ENCODE measurements around the gene DDX24. TPM values are rescaled to one million over a fixed set of nuclear protein-coding genes. Genes with fewer than 3 reads are reported as not detected.

The DDX24 gene
- total RNA-seq, 2 experiments from 2014 or later, result 210 to 216 TPM

DNA sequence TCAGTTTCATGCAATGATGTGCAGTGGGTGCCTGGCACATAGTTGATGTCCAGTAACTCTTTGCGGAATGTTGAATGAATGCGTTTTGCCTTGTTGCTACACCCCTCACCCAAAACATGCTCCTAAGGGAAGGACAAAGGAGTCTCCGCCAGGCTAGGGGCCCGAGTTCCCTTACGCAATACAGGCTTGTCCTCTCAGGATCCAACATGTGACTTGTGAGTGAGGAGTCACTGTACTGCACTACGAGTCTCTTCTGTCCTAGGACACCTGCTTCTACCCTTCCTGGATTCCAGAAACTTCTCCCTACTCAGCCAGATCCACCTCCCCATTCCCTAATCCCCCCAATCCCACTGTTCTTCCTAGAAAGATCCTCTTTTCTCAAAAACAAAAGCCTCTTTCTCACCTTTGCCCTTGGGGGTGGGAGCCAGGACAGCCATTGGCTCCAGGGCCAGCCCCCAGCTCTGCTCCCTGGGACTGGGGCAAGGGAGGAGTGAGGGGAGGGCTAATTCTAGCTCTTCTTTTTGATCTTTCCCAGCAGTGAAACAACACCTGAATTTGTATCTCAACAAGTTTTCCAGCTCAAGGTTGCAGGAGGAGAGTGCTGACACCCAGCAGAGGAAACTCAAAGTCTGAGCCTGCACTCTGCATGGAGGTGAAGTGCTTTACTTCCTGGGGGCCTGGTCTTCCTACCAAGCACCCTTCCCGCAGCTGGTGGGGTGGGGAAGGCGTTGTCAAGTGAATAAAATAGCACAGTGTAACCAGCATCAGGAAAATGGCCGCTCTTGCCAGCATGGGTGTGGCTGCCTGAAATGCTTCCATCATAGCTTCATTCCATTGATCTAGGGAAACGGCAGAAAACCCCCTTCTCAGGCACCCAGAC, 58.2 kb downstream of the DDX24 start:
- H3K36me3 Mint-ChIP-seq (ENCODE audit: low read depth), result no peaks in the 10 kb centered on the region
- ChIA-PET POLR2A (interaction anchor here (0.8 to 3.3 kb wide), 10 partner anchors 11 to 83 kb away, joined by 3 to 14 read pairs (median 4); partner anchors contain the start of genes DDX24 and IFI27L1), CTCF (interaction anchor here (0.6 to 5.9 kb wide), 9 partner anchors 11 to 158 kb away, joined by 3 to 46 read pairs (median 5); no protein-coding TSS in a partner anchor)
- no peak overlapping the region for H3K4me3 Mint-ChIP-seq
- peaks cover 65% of the 10 kb centered on the region for H3K4me1 Mint-ChIP-seq
- DNase-seq, result no peak
- H3K27me3 Mint-ChIP-seq, result no peaks in the 10 kb centered on the region
- peak overlapping the region; percentile 78 for H3K27ac Mint-ChIP-seq
- no peaks in the 10 kb centered on the region for H3K9me3 Mint-ChIP-seq

DNA sequence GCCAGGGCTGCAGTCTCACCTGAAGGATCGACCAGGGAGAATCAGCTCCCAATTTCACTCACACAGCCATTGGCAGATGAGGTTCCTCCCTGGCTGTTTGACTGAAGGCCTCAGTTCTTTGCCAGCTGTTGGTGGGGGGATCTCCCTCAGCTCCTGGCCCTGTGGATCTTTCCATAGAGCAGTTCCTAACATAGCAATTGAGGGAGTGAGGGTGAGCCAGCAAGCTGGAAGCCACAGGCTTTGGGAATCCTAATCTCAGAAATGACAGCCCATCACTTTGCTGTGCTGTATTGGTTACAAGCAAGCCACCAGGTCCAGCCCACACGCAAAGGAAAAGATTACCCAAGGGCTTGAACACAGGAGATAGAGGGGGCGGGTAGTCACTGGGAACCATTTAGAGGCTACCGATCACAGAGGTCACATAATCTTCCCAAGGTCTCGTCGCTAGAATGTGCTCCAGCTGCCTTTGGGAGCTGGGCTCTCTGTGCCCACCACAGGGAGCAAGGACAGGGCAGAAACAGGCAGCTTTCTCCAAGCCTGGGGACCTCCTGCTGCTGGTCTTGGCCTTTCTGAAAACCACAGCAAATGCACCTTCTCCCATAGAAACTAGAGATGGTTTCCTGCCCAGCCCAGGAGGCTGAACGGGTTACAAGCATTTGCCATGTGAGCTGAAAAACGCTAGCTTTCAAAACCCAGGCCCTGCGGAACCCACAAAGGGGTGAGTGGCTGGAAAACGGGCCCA, 59.4 kb downstream of the DDX24 start:
- H3K27ac Mint-ChIP-seq, result peak overlapping the region; percentile 78
- POLR2A ChIA-PET, result interaction anchor here (0.9 to 3.3 kb wide), 13 partner anchors 10 to 82 kb away, joined by 3 to 14 read pairs (median 4); partner anchors contain the start of genes ASB2, DDX24 and IFI27L1
- H3K4me3 Mint-ChIP-seq, result no peak overlapping the region
- no peaks in the 10 kb centered on the region for H3K36me3 Mint-ChIP-seq (ENCODE audit: low read depth)
- peaks cover 55% of the 10 kb centered on the region for H3K4me1 Mint-ChIP-seq
- DNase-seq, result peak; percentile 64
- H3K27me3 Mint-ChIP-seq, result peaks cover 1% of the 10 kb centered on the region
- H3K9me3 Mint-ChIP-seq, result no peaks in the 10 kb centered on the region
- CTCF ChIA-PET, result interaction anchor here (0.6 to 5.9 kb wide), 10 partner anchors 10 to 159 kb away, joined by 3 to 46 read pairs (median 4); no protein-coding TSS in a partner anchor

DNA sequence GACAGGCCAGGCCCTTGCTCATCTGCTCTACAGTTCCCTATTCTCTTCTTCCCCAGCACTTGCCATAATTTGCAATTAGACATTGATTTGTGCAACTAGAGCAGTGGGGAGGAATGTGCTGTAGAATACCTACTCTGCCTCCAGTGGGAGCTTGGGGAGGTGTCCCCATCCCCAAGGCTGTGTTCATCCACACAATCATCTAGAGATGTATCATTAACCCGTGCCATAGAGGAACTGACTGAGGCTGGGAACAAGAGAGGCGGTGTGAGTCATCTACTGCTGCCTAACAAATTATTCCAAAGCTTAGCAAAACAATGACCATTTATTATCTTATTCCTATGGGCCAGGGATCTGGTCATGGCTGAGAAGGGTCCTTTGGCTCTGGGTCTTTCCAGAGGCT, 60.0 kb downstream of the DDX24 start:
- POLR2A ChIA-PET, result interaction anchor here (0.9 to 3.3 kb wide), 10 partner anchors 9 to 81 kb away, joined by 3 to 14 read pairs (median 4); partner anchors contain the start of genes ASB2, DDX24 and IFI27L1
- H3K9me3 Mint-ChIP-seq, result no peaks in the 10 kb centered on the region
- peaks cover 53% of the 10 kb centered on the region for H3K4me1 Mint-ChIP-seq
- H3K27ac Mint-ChIP-seq, result peak overlapping the region; percentile 78
- DNase-seq, result no peak
- CTCF ChIA-PET, result interaction anchor here (1.0 to 5.9 kb wide), 6 partner anchors 10 to 81 kb away, joined by 3 to 46 read pairs (median 8); no protein-coding TSS in a partner anchor
- H3K4me3 Mint-ChIP-seq, result no peak overlapping the region
- no peaks in the 10 kb centered on the region for H3K36me3 Mint-ChIP-seq (ENCODE audit: low read depth)
- H3K27me3 Mint-ChIP-seq, result peaks cover 3% of the 10 kb centered on the region

DNA sequence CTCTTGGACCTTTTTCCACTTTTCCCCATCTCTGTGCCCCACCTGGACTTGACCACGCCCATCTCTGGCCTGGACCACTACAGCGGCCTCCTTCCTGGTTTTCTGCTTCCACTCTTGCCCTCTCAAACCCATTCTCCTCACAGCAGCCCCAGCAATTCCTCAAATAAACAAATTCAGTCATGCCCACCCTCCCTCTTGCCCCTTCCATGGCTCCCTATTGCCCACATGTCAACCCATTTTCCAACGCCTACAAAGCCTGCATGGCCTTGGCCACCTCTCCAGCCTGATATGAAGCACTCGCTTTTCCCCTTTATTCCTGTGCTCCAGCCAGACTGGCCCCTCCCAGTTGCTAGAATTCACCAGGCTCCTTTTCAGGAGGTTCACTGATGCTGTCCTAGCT, 60.7 kb downstream of the DDX24 start:
- Mint-ChIP-seq H3K4me3 (no peak overlapping the region), H3K27ac (no peak overlapping the region), H3K36me3 (ENCODE audit: low read depth) (no peaks in the 10 kb centered on the region), H3K27me3 (peaks cover 3% of the 10 kb centered on the region), H3K4me1 (peaks cover 48% of the 10 kb centered on the region), H3K9me3 (no peaks in the 10 kb centered on the region)
- CTCF ChIA-PET, result interaction anchor here (1.1 to 3.5 kb wide), 2 partner anchors 13 to 81 kb away, joined by 3 to 26 read pairs; no protein-coding TSS in a partner anchor
- no peak for DNase-seq
- POLR2A ChIA-PET, result interaction anchor here (0.9 to 3.3 kb wide), 3 partner anchors 9 to 38 kb away, joined by 3 to 14 read pairs (median 9); no protein-coding TSS in a partner anchor

DNA sequence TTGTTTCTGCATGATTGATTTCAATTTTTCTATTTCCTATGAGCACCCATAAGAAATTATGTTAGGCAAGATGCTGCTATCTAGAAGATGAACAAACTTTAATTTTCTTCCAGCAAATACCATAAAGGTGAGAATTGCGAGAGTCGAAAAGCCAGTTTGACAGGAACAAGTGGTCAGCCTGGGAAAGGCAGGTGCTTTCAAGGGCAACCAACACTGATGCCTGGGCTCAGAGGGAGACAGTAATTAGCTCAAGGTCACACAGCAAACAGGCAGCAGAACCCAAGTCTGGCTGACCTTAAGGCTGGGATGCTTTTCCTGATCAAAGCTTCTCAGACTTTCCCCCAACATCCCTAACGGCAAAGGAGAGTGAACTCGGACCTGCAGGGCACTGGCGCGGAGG, 61.7 kb downstream of the DDX24 start:
- Mint-ChIP-seq H3K9me3 (no peaks in the 10 kb centered on the region), H3K36me3 (ENCODE audit: low read depth) (no peaks in the 10 kb centered on the region), H3K4me3 (no peak overlapping the region), H3K27ac (no peak overlapping the region), H3K27me3 (peaks cover 3% of the 10 kb centered on the region), H3K4me1 (peaks cover 49% of the 10 kb centered on the region)
- POLR2A ChIA-PET, result no interaction called here
- CTCF ChIA-PET, result interaction anchor here (0.6 to 3.5 kb wide), 2 partner anchors 8 to 80 kb away, joined by 3 to 26 read pairs; no protein-coding TSS in a partner anchor
- no peak for DNase-seq

GRCh38 chr14:94018308-94018707, 62.7 kb downstream of the DDX24 start:
- CTCF ChIA-PET, result interaction anchor here (0.7 to 1.2 kb wide), 2 partner anchors 18 to 63 kb away, joined by 3 read pairs; partner anchors contain the start of genes DDX24 and IFI27L1
- peaks cover 3% of the 10 kb centered on the region for H3K27me3 Mint-ChIP-seq
- no peak for DNase-seq
- peaks cover 42% of the 10 kb centered on the region for H3K4me1 Mint-ChIP-seq
- no peaks in the 10 kb centered on the region for H3K36me3 Mint-ChIP-seq (ENCODE audit: low read depth)
- no peak overlapping the region for H3K27ac Mint-ChIP-seq
- no peak overlapping the region for H3K4me3 Mint-ChIP-seq
- POLR2A ChIA-PET, result no interaction called here
- H3K9me3 Mint-ChIP-seq, result no peaks in the 10 kb centered on the region

- CTCF ChIA-PET, result interaction anchor here (1.1 to 1.4 kb wide), 3 partner anchors 12 to 77 kb away, joined by 3 to 6 read pairs (median 3); no protein-coding TSS in a partner anchor
- POLR2A ChIA-PET, result interaction anchor here (1.3 kb wide), 1 partner anchor 34 kb away, joined by 3 read pairs; no protein-coding TSS in a partner anchor
These were observed 64.5 kb downstream of the DDX24 start for GRCh38 chr14:94016446-94016976.

DNA sequence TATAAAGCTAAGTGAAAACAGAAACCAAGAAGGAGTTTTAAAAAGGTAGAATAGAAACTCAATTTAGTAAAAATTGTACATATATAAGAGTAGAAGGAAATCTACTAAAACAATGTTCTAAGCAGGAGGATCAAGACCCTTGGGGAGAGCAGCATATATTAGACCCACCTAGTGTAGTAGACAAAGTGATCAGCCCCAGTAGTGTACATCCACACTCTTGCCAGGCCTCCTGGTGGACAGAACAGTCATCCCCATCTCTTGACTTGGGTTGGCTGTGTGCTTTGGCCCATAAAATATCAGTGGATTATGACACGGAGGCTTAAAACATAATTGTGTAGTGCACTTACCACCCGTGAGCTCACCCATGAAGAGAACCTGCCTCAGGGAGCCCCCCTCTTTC, 65.8 kb downstream of the DDX24 start:
- no peaks in the 10 kb centered on the region for H3K9me3 Mint-ChIP-seq
- CTCF ChIA-PET, result interaction anchor here (1.0 to 8.4 kb wide), 5 partner anchors 11 to 77 kb away, joined by 3 to 77 read pairs (median 8); partner anchors contain the start of gene OTUB2
- H3K36me3 Mint-ChIP-seq (ENCODE audit: low read depth), result no peaks in the 10 kb centered on the region
- H3K4me1 Mint-ChIP-seq, result peaks cover 37% of the 10 kb centered on the region
- POLR2A ChIA-PET, result interaction anchor here (1.1 kb wide), 1 partner anchor 65 kb away, joined by 4 read pairs; no protein-coding TSS in a partner anchor
- DNase-seq, result no peak
- peaks cover 3% of the 10 kb centered on the region for H3K27me3 Mint-ChIP-seq
- no peak overlapping the region for H3K4me3 Mint-ChIP-seq
- H3K27ac Mint-ChIP-seq, result no peak overlapping the region

More at GRCh38 chr14:94016446-94016976, 64.5 kb downstream of the DDX24 start:
- H3K4me1 Mint-ChIP-seq, result peaks cover 37% of the 10 kb centered on the region
- H3K9me3 Mint-ChIP-seq, result no peaks in the 10 kb centered on the region
- H3K36me3 Mint-ChIP-seq (ENCODE audit: low read depth), result no peaks in the 10 kb centered on the region
- no peak overlapping the region for H3K27ac Mint-ChIP-seq
- peaks cover 3% of the 10 kb centered on the region for H3K27me3 Mint-ChIP-seq
- no peak overlapping the region for H3K4me3 Mint-ChIP-seq
- no peak for DNase-seq

DNA sequence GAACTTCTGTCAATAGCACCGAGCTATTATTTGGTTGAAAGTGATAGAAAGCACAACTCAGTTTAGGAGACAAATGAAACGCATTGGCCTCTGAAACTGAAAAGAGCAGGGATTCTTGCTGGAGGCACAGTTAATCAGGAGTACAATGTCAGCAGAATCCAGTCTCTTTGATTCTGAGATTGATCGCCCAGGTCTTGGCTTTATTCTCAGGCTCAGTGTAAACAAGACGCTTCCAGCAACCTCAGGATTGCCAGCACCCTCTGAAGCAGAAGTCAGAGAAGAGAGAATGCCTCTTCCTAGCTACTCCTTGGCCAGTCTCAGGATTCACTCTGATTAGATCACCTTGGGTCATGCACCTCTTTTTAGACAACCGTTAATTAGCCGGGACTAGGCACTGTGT, 66.6 kb downstream of the DDX24 start:
- Mint-ChIP-seq H3K36me3 (ENCODE audit: low read depth) (no peaks in the 10 kb centered on the region), H3K4me1 (peaks cover 39% of the 10 kb centered on the region), H3K27me3 (peaks cover 3% of the 10 kb centered on the region), H3K27ac (no peak overlapping the region), H3K4me3 (no peak overlapping the region), H3K9me3 (no peaks in the 10 kb centered on the region)
- DNase-seq, result no peak
- POLR2A ChIA-PET, result interaction anchor here (1.3 kb wide), 1 partner anchor 13 kb away, joined by 4 read pairs; no protein-coding TSS in a partner anchor
- CTCF ChIA-PET, result interaction anchor here (1.2 to 8.4 kb wide), 4 partner anchors 10 to 76 kb away, joined by 3 to 77 read pairs (median 8); partner anchors contain the start of gene OTUB2

DNA sequence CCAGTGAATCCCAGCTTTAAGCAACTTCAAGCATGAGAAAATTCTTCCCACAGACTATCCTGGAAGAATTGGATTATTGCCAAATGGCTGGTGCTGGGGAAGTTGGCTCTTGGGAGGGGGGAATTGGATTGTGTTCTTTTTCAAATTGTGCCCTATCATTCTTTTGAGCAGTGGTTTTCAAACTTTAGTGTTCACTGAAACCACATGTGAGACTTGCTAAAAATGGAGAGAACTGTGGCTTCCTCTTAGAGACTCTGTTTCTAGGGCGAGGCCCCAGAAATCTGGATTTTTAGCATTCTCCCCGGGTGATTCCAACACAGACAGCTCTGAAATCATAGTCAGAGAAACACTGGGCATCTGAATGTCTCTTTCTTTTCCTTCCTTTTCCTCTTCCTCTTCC, 69.2 kb downstream of the DDX24 start:
- DNase-seq, result peak; percentile 41
- Mint-ChIP-seq H3K4me1 (peaks cover 58% of the 10 kb centered on the region), H3K27me3 (peaks cover 3% of the 10 kb centered on the region)

GRCh38 chr14:94010625-94011024, 70.4 kb downstream of the DDX24 start:
- ChIA-PET POLR2A (interaction anchor here (0.9 to 2.5 kb wide), 10 partner anchors 10 to 51 kb away, joined by 3 to 15 read pairs (median 6); partner anchors contain the start of genes ASB2 and OTUB2), CTCF (interaction anchor here (0.9 to 8.4 kb wide), 8 partner anchors 9 to 72 kb away, joined by 3 to 77 read pairs (median 5); no protein-coding TSS in a partner anchor)
- DNase-seq, result no peak
- Mint-ChIP-seq H3K4me1 (peaks cover 63% of the 10 kb centered on the region), H3K27me3 (no peaks in the 10 kb centered on the region), H3K27ac (no peak overlapping the region), H3K9me3 (no peaks in the 10 kb centered on the region), H3K4me3 (no peak overlapping the region), H3K36me3 (ENCODE audit: low read depth) (no peaks in the 10 kb centered on the region)

More for the DNA sequence above, 69.2 kb downstream of the DDX24 start:
- Mint-ChIP-seq H3K4me3 (peak overlapping the region; percentile 46), H3K36me3 (ENCODE audit: low read depth) (no peaks in the 10 kb centered on the region), H3K27ac (peak overlapping the region; percentile 75), H3K9me3 (no peaks in the 10 kb centered on the region)
- POLR2A ChIA-PET, result interaction anchor here (0.6 to 2.5 kb wide), 15 partner anchors 10 to 162 kb away, joined by 3 to 15 read pairs (median 5); partner anchors contain the start of genes ASB2, OTUB2 and PPP4R4
- CTCF ChIA-PET, result interaction anchor here (1.0 to 8.4 kb wide), 9 partner anchors 8 to 74 kb away, joined by 3 to 77 read pairs (median 4); partner anchors contain the start of gene CCDC197
